ENCODE measurements around the gene ZNF574. TPM values are rescaled to one million over a fixed set of nuclear protein-coding genes. Genes with fewer than 3 reads are reported as not detected.
"Not testable (repeated sequence)": the region's sequence is repeated elsewhere in the genome, so short reads cannot be mapped to it uniquely, and the experiment has no call there.

Gene ZNF574
- 10.1 TPM for polyA plus RNA-seq (ENCODE audit: insufficient read length)

GRCh38 chr19:42075616-42076379, at the start of gene ZNF574:
ZNF574 (plus strand) TSS chr19:42076166; CDS start chr19:42078607, 2,441 bp downstream.
- DNase-seq (ENCODE audit: low read depth): peak; percentile 99

GRCh38 chr19:42028304-42029216, 47.4 kb upstream of the ZNF574 start:
- DNase-seq (ENCODE audit: low read depth): no peak

GRCh38 chr19:42030645-42031440, 45.1 kb upstream of the ZNF574 start:
- DNase-seq (ENCODE audit: low read depth): no peak

- DNase-seq (ENCODE audit: low read depth): no peak
Observed at GRCh38 chr19:42032431-42032830, 43.5 kb upstream of the ZNF574 start.

GRCh38 chr19:42033413-42033812, 42.6 kb upstream of the ZNF574 start:
- no peak for DNase-seq (ENCODE audit: low read depth)

- DNase-seq (ENCODE audit: low read depth): not testable (repeated sequence)
Observed at GRCh38 chr19:42034640-42035391, 41.1 kb upstream of the ZNF574 start.

GRCh38 chr19:42037649-42038048, 38.3 kb upstream of the ZNF574 start:
- no peak for DNase-seq (ENCODE audit: low read depth)

GRCh38 chr19:42038666-42039065, 37.3 kb upstream of the ZNF574 start:
- no peak for DNase-seq (ENCODE audit: low read depth)

GRCh38 chr19:42040031-42040430, 35.9 kb upstream of the ZNF574 start:
- no peak for DNase-seq (ENCODE audit: low read depth)

GRCh38 chr19:42040491-42040890, 35.5 kb upstream of the ZNF574 start:
- DNase-seq (ENCODE audit: low read depth): not testable (repeated sequence)

- DNase-seq (ENCODE audit: low read depth): no peak
Observed at GRCh38 chr19:42042455-42043170, 33.4 kb upstream of the ZNF574 start.

GRCh38 chr19:42045575-42045974, 30.4 kb upstream of the ZNF574 start:
- no peak for DNase-seq (ENCODE audit: low read depth)

GRCh38 chr19:42048992-42049391, 27.0 kb upstream of the ZNF574 start:
- no peak for DNase-seq (ENCODE audit: low read depth)

- no peak for DNase-seq (ENCODE audit: low read depth)
Observed at GRCh38 chr19:42051166-42052115, 24.5 kb upstream of the ZNF574 start.

- no peak for DNase-seq (ENCODE audit: low read depth)
Observed at GRCh38 chr19:42052241-42052863, 23.6 kb upstream of the ZNF574 start.

- no peak for DNase-seq (ENCODE audit: low read depth)
Observed at GRCh38 chr19:42053037-42053935, 22.7 kb upstream of the ZNF574 start.

- DNase-seq (ENCODE audit: low read depth): no peak
Observed at GRCh38 chr19:42054205-42054604, 21.8 kb upstream of the ZNF574 start.

- no peak for DNase-seq (ENCODE audit: low read depth)
Observed at GRCh38 chr19:42057846-42058245, 18.1 kb upstream of the ZNF574 start.

Data from forelimb muscle (tissue), 1 donor.